Activated CD8-positive, alpha-beta memory T cell treated with anti-CD3 and anti-CD28 coated beads for 4 hours (primary cell): ENCODE data around the gene HOXB2.
"Not testable (repeated sequence)": the region's sequence is repeated elsewhere in the genome, so short reads cannot be mapped to it uniquely, and the experiment has no call there.

Experiments used
- DNase-seq, 2 donors: peaks; one replicate each; pipeline ENCODE4 v3.0.0-alpha.2; 2020; ENCODE audit warnings: low read depth in 2 of 2

HOXB2 gene

DNA sequence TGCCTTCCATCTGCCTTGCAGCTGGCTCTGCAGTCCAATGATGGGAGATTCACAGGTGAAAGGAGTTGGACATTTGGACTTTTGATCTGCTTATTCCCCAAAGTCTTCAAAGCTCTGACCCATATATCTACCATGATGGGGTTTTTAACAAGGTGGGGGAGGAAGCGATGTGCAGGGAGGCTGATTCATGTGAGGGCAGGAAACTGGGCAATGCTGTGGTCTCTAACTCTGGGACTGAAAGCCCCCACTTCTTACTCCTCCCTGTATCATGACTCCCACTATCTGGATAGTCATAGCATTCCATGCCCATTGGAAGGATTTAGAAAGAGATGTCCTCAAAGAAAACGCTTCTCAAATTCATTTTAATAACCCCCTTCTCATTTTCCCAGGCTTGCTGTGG is 30.4 kb downstream of the HOXB2 start:
- DNase-seq, result no peak

DNA sequence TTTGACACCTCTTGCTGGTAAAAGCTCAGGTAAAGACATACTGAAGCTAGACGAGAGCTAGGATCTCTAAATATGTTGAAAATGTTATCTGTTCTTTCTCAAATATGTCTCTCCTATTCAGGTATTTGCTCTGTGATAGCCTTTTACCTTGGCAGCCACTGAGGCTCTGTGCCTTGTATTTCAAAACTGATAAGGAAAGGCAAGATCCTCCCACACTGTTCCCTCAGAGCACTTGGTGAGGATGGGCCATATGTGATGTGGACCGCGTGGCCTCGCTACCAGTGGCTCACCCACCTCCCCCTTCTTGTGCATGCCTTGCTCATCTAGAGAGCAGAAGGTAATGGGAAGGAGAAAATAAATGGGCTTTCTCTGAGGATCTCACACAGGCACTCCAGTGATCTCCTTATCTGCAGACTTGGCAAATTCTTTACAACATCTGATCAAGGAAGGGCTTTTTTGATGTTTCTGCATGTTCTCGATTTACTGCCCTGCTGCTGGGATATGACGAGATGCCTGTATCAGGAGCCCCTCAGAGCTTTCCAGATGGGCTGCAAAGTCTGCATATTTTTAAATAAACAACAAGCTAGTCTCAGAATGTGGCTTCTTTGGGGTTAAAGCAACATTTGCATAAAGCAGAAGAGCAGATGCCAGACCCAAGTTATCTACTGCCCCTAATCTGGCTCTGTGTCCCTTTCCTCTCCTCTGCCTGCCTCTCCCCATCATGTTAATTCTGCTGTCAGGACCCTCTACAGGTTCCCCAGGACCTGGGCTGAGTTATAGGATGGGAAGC is 31.0 kb downstream of the HOXB2 start:
- no peak for DNase-seq

DNA sequence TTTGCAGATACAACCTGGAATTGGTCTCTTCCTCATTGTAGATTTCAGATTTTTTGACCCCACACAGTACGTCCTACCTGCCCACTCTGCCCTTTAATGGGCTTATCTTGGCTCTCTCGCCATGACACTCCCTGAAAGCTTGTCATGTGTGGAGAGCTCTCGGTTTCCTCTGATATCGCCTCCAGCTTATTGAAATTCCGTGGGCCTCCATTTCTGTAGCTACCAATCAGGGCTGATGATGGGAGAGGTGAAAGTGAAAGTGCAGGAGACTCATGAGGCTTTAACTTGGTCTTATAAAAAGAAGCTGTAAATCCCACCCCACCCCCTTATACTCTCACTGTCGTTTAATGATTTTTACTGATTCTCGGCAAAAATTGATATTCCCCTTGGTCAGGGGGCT is 31.8 kb downstream of the HOXB2 start:
- DNase-seq, result no peak

DNA sequence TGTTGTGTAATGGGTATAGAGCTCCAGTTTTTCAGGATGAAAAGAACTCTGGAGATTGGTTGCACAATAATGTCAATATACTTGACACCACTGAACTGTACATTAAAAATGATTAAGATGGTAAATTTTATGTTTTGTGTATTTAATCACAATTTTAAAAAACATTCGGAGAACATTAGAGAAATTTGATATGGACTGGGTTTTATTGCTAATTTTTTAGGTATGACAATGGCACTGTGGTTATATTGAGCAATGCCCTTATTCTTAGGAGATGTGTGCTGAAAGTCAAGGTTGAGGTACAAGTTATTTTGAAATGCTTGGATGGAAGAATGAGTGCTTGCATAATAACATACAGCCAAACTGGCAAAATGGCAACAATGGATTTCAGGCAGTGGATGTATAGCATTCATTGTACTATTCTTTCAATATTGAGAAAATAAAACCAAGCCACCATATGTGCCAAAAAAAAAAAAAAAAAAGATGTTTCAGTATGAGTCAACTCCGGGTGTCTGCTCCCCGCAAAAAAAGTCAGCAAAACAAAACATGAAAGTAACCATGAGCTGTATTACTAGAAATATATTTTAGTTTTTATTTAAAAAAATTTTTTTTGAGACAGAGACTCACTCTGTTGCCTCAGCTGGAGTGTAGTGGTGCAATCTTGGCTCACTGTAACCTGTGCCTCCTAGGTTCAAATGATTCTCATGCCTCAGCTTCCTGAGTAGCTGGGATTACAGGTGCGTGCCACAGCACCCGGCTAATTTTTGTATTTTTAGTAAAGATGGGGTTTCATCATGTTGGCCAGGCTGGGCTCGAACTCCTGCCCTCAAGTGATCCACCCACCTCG is 33.9 kb downstream of the HOXB2 start:
- DNase-seq, result no peak

DNA sequence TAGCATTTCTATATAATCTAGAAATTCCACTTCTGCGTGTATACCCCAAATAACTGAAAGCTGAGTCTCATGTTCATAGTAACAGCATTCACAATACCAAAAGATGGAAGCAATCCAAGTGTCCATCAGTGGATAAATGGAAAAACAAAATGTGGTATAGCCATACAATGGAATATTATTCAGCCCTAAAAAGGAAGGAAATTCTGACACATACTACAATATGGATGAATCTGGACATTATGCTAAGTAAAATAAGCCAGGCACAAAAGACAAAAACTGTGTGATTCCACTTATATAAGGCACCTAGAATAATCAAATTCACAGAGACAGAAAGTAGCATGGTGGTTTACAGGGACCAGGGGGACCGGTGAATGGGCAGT is 34.5 kb downstream of the HOXB2 start:
- no peak for DNase-seq

DNA sequence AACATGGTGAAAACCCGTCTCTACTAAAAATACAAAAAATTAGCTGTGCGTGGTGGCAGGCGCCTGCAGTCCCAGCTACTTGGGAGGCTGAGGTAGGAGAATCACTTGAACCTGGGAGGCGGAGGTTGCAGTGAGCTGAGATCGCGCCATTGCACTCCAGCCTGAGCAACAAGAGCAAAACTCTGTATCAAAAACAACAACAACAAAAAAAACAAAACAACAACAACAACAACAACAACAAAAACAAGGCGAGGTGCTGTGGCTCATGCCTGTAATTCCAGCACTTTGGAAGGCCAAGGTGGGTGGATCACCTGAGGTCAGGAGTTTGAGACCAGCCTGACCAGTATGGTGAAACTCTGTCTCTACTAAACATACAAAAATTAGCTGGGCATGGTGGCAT is 35.2 kb downstream of the HOXB2 start:
- DNase-seq, result not testable (repeated sequence)

DNA sequence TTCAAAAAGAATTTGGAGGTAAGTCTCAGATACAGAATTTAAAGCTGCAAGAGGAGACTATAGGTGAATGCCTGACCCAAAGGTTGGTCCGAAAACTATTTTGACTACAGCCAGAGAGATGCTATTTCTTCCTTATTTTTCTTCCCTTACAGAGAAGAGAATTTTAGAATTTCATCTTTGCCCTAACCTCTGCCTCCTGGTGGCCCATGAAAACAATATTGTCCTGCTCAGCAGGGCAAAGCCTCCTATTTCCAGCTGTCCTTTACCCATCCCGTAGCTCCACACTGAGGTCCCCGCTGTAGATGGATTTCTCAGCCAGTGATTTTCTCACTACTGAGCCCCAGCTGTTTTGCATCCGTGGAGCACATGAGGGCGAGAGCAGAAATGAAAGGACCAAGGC is 38.7 kb downstream of the HOXB2 start:
- DNase-seq, result no peak

DNA sequence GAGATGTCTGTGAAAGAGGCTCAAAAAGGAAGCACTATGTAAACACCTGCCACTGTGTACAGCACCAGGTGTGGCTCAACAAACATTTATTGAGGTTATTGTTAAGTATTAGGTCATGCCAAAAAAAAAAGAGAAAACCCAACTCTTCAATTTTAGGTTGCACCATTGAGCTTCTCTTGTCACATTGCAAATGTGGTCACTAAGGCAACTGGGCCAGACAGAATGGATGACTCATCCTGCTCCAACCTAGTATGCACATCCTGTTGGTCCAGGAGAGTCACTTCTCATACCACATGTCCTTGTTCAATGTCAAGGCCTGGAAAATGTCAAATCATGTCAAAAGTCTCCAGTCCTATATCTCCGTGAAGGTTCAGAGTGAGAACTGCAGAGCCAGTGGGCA is 39.1 kb downstream of the HOXB2 start:
- DNase-seq, result peak in 1 of 2 donors; percentile 17

DNA sequence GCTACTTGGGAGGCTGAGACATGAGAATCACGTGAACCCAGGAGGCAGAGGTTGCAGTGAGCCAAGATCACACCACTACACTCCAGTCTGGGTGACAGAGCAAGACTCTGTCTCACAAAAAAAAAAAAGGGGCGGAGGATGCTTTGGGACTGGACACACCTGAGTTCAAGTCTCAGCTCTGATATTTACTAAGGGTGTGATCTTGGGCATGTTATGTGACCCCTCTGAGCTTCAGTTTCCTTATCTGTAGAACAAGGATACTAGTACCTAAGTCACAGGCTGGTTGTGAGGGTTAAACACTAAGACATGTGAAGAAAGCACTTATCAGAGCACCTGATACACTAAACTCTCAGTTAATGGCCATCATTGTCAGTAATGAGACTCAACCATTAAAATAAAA is 40.0 kb downstream of the HOXB2 start:
- DNase-seq, result no peak

DNA sequence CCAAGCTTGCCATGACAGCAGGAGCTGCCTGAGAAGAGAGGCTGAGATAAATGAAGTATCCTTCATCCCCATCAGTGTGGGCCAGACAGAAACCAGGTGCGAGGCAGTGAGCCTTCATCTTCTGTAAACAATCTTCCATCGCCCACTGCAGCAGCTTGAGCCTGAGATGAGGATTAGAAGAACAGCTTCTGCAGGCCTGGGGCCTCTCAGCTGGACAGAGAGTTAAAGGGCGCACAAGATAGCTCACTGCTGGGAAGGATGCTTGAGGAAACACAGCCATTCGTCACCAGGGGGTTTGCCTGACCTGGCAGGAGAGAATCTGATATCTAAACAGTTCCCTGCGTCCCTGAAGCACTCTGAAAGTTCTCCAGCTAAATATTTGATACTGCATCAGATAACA is 41.2 kb downstream of the HOXB2 start:
- DNase-seq, result no peak

DNA sequence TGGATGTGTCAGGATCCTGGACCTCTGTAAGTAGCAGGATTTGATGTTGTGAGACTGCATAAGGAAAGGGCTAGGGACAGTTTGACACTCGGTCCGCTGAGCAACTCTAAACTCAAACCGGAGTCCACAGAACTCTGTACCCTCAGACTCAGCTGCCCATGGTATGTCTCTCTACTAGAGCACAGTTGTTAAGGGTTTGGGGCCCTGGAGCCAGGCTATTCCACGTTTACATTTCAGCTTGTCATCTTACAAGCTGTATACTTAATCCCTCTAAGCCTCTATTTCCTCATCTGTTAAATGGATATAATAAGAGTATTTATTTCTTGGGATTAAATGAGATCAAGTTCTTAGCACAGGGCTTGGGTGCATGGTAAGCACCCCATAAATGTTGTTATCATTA is 42.0 kb downstream of the HOXB2 start:
- DNase-seq, result no peak

DNA sequence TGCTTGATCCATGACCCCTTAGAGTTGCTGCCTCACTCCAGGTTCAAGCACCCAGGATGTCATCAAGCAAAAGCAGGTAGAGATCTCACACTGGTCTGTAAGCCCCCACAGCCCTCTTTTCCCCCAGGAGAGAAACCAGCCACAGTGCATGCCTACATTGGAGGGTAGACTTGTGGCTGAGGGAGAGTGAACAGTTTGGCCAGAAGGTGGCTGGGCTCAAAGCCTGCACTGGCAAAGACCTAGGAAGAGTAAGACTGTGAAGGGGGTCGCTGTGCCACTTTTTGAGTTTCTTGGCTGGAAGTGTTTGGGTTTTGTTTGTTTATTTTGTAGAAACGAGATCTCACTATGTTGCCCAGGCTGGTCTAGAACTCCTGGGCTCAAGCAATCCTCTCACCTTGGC is 42.6 kb downstream of the HOXB2 start:
- DNase-seq, result no peak

DNA sequence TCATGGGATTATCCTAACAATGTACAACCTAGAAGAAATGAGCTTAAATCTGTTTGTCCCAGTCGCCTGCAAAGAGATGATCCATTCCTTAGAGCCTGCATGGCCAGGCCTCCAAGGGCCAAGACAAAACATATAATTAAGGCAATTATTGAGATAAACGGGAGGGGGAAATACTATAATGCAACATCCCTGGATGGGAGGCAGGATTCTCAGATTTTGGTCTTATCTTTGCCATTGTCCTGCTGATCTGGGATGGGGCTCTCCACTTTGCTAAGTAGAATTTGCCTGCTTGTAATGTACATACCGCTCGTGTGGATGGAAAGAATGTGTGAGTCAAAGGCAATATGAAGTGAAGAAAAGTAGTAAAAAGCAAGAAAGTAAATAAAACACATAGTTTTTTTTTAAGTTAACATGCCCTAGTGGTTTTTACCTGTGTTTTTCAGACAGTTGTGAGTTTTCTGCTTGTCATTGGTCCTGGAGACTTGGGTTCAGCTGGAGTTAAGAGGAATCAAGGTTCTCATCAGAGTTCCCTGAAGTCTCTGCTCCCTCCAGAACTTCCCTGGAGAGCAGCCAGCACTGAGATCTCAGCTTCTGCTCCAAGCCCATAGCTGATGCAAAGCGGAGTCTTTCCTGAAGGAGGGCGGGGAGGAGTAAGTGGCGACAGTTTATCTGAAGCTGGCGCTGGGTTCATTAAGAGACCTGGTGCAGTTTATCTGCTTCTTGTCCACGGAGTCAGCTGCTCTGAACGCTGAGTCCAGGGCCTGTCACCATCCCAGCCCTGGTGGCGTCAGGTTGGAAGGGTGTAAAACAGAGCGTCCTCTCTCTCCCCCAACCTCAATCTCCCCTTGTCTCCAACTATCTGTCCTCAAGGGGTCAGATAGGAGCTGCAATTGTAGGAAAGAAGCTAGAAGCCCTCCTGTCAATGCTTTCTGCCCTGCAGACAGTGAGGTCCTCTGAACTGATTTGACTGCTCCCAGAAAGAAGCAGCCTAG is 44.2 kb downstream of the HOXB2 start:
- no peak for DNase-seq

DNA sequence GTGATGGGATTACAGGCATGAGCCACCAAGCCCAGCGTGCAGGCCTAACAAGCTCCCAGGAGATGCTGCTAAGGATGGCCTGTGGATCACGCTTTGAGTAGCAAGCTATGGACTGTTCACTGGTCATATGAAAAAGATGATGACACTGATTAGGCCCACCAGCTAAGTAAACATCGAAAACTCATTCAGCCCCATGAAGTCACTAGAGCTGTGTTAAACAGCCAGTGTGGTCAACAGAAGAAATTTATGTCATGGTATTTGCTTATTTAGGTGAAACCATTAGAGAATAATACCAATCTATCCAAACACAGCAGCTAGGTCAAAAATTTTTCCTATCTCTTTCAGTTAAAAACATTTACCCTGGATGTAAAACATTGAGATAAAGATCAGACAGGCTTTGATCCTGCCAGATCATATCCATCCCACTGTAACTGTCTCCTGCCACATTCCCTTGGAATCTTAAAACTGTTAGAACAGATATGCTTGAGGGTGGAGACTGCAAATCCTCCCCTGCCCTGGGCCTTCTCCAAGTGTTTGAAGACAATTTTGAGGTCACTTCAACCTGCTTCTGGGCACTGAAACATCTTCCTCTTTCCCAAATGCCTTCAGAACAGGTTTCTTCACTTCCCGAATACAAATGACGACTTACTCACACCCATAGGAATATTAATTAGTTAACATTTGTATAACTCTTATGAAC is 45.0 kb downstream of the HOXB2 start:
- DNase-seq, result no peak

DNA sequence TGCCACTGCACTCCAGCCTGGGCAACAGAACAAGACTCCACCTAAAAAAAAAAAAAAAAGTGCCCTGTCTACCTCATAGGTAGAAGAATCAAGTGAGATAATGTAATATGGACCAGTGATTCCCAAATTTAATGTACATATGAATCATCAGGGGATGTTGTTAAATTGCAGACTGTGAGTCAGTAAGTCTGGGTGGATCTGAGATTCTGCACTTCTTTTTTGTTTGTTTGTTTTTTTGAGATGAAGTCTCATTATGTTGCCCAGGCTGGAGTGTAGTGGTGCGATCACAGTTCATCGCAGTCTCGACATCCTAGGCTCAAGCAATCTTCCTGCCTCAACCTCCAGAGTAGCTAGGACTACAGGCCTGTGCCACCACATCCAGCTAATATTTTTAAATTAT is 45.7 kb downstream of the HOXB2 start:
- no peak for DNase-seq

DNA sequence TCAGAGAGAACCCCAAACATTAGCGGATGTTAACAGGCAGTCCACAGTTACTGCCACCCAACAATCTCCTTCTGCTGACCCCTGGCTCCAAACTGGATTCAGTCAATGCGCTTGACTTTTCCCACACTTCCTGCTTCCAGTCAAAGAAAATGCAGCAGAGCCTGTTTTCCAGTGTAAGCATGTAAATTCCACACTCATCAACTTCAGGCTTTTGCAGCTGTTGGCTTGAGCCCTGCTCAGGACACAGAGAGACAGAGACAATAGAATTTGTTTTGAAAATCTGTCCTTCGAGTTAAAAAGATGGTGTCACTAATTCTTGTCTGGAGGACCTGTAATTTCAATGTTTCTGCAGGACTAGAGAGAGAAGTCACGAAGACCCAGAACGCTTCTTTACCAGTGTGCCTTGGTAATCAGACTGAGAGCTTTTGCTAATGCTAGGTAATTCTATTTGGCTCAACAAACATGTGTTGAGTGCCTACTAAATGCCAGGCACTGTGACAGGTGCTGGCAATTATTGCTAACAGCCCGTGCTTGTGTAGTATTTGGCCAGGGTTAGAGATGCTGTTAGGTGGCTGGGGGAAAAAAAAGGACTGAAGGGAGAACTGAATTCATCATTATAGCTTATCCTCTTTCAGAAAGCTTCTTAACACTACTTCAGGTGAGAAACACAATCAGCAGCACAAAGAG is 46.6 kb downstream of the HOXB2 start:
- no peak for DNase-seq

DNA sequence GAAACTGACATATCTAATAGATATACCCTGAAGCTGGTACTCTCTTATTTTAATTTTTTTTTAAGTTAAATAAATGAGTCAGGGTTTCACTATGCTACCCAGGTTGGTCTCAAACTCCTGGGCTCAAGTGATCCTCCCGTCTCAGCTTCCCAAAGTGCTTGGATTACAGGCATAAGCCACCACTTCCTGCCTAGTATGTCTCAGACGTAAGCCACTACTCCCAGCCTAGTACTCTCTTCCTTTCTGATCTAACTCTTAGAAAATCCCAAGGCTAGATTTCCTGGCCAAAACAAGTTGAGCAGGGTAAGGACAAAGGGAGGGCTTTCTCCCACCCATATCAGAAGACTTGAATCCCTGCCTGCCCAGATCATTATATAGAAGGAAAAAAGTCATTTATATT is 47.8 kb downstream of the HOXB2 start:
- DNase-seq, result no peak

DNA sequence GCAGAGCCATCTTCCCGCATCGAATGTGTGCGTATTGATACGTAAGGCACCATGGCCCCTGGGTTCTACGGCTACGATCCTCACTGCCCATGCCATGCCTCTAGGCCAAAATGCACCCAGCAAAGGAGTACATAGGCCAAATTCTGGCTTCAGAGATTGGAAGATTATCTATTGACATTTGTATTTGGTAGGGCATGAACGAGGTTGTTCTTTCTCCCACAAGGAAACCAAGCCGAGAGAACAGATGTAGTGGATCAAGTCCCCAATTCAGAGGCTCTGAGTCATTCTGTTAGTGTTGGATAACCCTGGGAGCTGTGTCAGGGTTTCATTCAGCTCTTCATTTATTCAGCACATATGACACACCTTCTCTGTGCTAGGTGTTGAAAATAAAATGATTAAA is 50.6 kb downstream of the HOXB2 start:
- DNase-seq, result no peak
